ENCODE measurements around the gene PRELP. TPM values are rescaled to one million over a fixed set of nuclear protein-coding genes. Genes with fewer than 3 reads are reported as not detected.

Gene PRELP
- total RNA-seq, 4 donors from 2014 or later = 100 to 186 (median 165) TPM

DNA sequence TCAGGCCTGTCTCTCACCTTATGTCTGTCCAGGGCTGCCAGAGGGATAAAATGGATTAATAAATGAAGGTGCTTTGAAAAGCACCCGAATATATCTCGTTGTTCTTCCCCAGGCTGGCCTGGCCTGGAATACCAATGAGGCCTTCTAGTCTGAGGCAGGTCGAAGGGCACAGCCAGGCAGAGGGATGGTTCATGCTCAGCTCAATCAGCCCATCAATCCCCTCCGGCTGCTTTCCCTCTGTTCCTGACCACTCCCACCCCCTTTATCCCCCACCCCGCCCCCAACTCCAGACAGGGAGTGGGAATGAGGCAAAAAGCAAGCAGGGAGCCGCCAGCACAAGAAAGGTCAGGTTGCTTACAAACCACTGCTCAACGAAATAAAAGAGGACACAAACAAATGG, 40.0 kb upstream of the PRELP start:
- H3K27ac ChIP-seq (replicated peaks in 1 of 4) = no peak overlapping the region
- peaks cover 7 to 19% (median 17%) of the 10 kb centered on the region in 4 donors for H3K4me1 ChIP-seq
- DNase-seq (ENCODE audit: extremely low spot score) = no peak
- H3K4me3 ChIP-seq = no peak overlapping the region
- no peaks in the 10 kb centered on the region for H3K9me3 ChIP-seq
- intact Hi-C loops (cut with DNase I) = no loop called here
- no peaks in the 10 kb centered on the region for H3K27me3 ChIP-seq
- WGBS = 90% methylated on average over 7 of the region's 7 CpGs
- H3K36me3 ChIP-seq = no peaks in the 10 kb centered on the region
- TF ChIP-seq EP300 (IDR thresholded peaks at IDR 0.05) = no peak
- TF ChIP-seq, protein P1, sequence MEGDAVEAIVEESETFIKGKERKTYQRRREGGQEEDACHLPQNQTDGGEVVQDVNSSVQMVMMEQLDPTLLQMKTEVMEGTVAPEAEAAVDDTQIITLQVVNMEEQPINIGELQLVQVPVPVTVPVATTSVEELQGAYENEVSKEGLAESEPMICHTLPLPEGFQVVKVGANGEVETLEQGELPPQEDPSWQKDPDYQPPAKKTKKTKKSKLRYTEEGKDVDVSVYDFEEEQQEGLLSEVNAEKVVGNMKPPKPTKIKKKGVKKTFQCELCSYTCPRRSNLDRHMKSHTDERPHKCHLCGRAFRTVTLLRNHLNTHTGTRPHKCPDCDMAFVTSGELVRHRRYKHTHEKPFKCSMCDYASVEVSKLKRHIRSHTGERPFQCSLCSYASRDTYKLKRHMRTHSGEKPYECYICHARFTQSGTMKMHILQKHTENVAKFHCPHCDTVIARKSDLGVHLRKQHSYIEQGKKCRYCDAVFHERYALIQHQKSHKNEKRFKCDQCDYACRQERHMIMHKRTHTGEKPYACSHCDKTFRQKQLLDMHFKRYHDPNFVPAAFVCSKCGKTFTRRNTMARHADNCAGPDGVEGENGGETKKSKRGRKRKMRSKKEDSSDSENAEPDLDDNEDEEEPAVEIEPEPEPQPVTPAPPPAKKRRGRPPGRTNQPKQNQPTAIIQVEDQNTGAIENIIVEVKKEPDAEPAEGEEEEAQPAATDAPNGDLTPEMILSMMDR (IDR thresholded peaks at IDR 0.05) = no peak

DNA sequence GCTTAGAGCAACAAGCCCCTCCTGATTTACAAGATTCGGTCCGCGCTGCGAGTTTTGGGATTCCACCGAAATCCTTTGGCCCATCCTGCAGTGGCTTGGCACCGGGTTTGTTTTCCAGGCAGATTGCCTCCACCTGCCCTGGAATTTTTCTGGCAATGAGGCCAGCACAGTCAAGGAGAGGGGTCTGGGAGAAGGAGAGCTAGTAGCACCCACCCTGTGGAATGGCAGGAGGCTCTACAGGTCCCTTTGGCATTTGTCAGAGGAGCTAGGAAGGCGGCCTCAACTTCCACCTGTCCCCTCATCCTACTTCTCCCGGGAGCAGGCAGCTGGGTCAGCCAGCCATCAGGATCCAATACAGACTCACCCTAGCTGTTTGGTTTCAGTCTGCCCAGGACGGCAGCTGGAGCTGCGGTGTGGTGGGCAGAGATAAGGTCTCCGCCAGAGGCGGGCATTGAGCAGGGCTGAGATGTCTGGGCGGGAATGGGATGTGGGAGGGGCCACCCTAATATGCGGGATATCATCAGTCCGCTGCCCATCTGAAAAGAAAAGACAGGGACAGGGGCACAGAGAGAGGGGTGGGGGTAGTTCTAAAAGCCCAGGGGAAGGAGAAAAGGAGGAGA, 37.8 kb upstream of the PRELP start:
- TF ChIP-seq POLR2AphosphoS5 (IDR thresholded peaks at IDR 0.05) = no peak
- no peak for TF ChIP-seq POLR2A (IDR thresholded peaks at IDR 0.05; ENCODE audit: low read depth)
- TF ChIP-seq, protein P1 (IDR thresholded peaks at IDR 0.05) = no peak
- no peak for TF ChIP-seq EP300 (IDR thresholded peaks at IDR 0.05)
- H3K4me3 ChIP-seq = no peak overlapping the region
- intact Hi-C loops (cut with DNase I) = no loop called here
- no peaks in the 10 kb centered on the region for H3K27me3 ChIP-seq
- H3K9me3 ChIP-seq = no peaks in the 10 kb centered on the region
- H3K36me3 ChIP-seq = no peaks in the 10 kb centered on the region
- no peak overlapping the region for H3K27ac ChIP-seq (replicated peaks in 1 of 4)
- DNase-seq (ENCODE audit: extremely low spot score) = no peak
- WGBS = 84% methylated on average over 15 of the region's 15 CpGs
- peaks cover 14 to 26% (median 25%) of the 10 kb centered on the region in 4 donors for H3K4me1 ChIP-seq

DNA sequence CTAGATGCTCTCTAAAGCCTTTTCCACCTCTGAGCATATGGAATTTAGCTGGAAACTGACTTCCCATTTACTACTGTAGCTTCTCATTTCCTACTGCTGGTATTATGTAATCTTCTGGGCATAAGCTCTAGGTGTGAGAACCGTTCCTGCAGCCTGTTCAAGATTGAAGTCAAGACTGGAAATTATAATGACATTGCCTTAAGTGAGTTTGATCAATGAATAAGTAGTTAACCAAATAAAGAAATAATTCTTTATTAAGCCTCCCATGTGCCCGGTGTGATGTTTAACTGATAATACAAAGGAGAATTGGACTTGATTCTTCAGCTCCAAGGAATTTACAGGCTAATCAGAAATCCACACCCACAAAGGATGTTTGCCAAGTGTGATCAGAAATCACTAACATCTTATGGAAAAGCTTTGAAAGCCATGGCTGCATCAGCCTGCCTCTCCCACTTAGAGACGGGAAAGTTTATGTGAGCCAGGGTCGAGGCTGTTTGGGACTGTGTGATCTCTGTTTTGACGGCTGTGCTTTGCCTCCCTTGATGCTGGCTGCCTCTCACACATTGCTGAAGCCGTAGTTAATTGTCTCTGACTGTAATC, 36.4 kb upstream of the PRELP start:
- Histone ChIP-seq H3K27ac (replicated peaks in 1 of 4) (peak overlapping the region in 1 of 4 donors; percentile 59), H3K27me3 (no peaks in the 10 kb centered on the region), H3K9me3 (no peaks in the 10 kb centered on the region), H3K4me3 (no peak overlapping the region), H3K4me1 (peaks cover 14 to 26% (median 25%) of the 10 kb centered on the region in 4 donors), H3K36me3 (no peaks in the 10 kb centered on the region)
- 63% methylated on average over 5 of the region's 6 CpGs for WGBS
- intact Hi-C loops (cut with DNase I) = no loop called here
- TF ChIP-seq, protein P1 (IDR thresholded peaks at IDR 0.05) = no peak
- no peak for TF ChIP-seq EP300 (IDR thresholded peaks at IDR 0.05)
- no peak for TF ChIP-seq POLR2AphosphoS5 (IDR thresholded peaks at IDR 0.05)
- no peak for DNase-seq (ENCODE audit: extremely low spot score)

DNA sequence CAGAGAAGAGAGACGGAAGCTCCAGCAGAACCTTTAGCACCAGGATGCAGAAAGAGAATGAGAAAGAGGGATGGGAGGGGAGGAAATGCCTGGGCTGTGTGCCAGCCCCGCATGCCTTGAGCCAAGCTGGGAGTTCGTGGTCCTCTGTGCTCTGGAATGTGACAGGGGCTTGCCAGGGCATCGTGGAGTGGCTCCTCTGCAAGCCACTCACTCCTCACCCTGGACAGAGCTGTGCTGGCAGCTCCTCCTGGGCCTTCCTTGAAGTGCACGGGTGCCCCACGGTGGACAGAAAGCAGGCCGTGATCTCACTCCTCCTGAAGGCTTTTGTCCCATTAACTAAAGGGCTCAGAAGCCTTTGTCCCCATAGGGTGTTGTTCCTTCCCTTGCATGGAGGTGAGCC, 34.8 kb upstream of the PRELP start:
- 7% methylated on average over 6 of the region's 7 CpGs for whole genome bisulfite sequencing
- Histone ChIP-seq H3K4me1 (peaks cover 14 to 26% (median 25%) of the 10 kb centered on the region in 4 donors), H3K27ac (replicated peaks in 1 of 4) (peak overlapping the region in 3 of 4 donors; percentile 11 to 59 (median 52)), H3K4me3 (no peak overlapping the region), H3K9me3 (peaks cover 0 to 7% (median 0%) of the 10 kb centered on the region in 4 donors), H3K36me3 (no peaks in the 10 kb centered on the region), H3K27me3 (no peaks in the 10 kb centered on the region)
- intact Hi-C loops (cut with DNase I) = loop anchor here (2.0 to 5.0 kb wide), 3 partner anchors 47 to 173 kb away; no protein-coding TSS in a partner anchor
- TF ChIP-seq POLR2AphosphoS5 (IDR thresholded peaks at IDR 0.05) = peak; percentile 50 to 55
- TF ChIP-seq, protein P1 (IDR thresholded peaks at IDR 0.05) = peak; percentile 71 to 83 (median 78)
- no peak for TF ChIP-seq POLR2A (IDR thresholded peaks at IDR 0.05; ENCODE audit: low read depth)
- no peak for TF ChIP-seq EP300 (IDR thresholded peaks at IDR 0.05)
- no peak for DNase-seq (ENCODE audit: extremely low spot score)
